CD4-positive, CD25-positive, alpha-beta regulatory T cell (primary cell): Measurements from ENCODE around the gene ACO1. TPM values are rescaled to one million over a fixed set of nuclear protein-coding genes. Genes with fewer than 3 reads are reported as not detected.

Source experiments
- ATAC-seq, 2 donors: fragments of 150-1000 bp; cut with Tn5 transposase; one replicate each; pipeline ENCODE4 v1.10.0; 2021; ENCODE audit warnings: low read depth in 2 of 2, moderate number of reproducible peaks in 2 of 2, moderate library complexity in 1 of 2
- DNase-seq, 3 donors: peaks; one replicate each; pipeline versions ENCODE4 v3.0.0 to v3.0.0-alpha.2; 2012 to 2022; ENCODE audit warnings: mixed read lengths in 1 of 3
- H3K27ac ChIP-seq: one replicate; pipeline ENCODE4 v1.7.0; 2013; ENCODE audit warnings: mild to moderate bottlenecking, low read length; ENCODE audit not compliant: insufficient read depth, poor library complexity, severe bottlenecking
- H3K27me3 ChIP-seq: one replicate; pipeline ENCODE4 v1.7.0; 2013; ENCODE audit warnings: low read length; ENCODE audit not compliant: control insufficient read depth, insufficient read depth
- H3K36me3 ChIP-seq: one replicate; pipeline ENCODE4 v1.7.0; 2013; ENCODE audit warnings: mild to moderate bottlenecking, low read length, moderate library complexity; ENCODE audit not compliant: control insufficient read depth, insufficient read depth
- H3K4me1 ChIP-seq: 2 replicates; pipeline ENCODE4 v1.7.0; 2013; ENCODE audit warnings: mild to moderate bottlenecking, low read length; ENCODE audit not compliant: insufficient read depth, control insufficient read depth, poor library complexity, severe bottlenecking
- H3K4me3 ChIP-seq: one replicate; pipeline ENCODE4 v1.7.0; 2013; ENCODE audit warnings: low read depth, mild to moderate bottlenecking, low read length, moderate library complexity
- H3K9me3 ChIP-seq, 2 experiments: 1 replicate in 1 of 2; 2 replicates in 1 of 2; pipeline ENCODE4 v1.7.0; 2013; ENCODE audit warnings: low read length in 2 of 2, mild to moderate bottlenecking in 1 of 2, moderate library complexity in 1 of 2; ENCODE audit not compliant: control insufficient read depth in 2 of 2
- H3K27ac Mint-ChIP-seq, 3 donors: one replicate each; pipeline ENCODE4 v1.8.0; 2020 to 2022; ENCODE audit warnings: mild to moderate bottlenecking in 3 of 3, mixed read lengths in 3 of 3, moderate library complexity in 2 of 3
- H3K27me3 Mint-ChIP-seq: one replicate; pipeline ENCODE4 v1.8.0; 2022; ENCODE audit warnings: mild to moderate bottlenecking, mixed read lengths
- H3K36me3 Mint-ChIP-seq: one replicate; pipeline ENCODE4 v1.8.0; 2020; ENCODE audit warnings: mixed read lengths
- H3K4me1 Mint-ChIP-seq, 4 donors: one replicate each; pipeline ENCODE4 v1.8.0; 2020 to 2022; ENCODE audit warnings: mixed read lengths in 4 of 4, mild to moderate bottlenecking in 1 of 4
- H3K4me3 Mint-ChIP-seq, 4 donors: one replicate each; pipeline ENCODE4 v1.8.0; 2020 to 2022; ENCODE audit warnings: mild to moderate bottlenecking in 4 of 4, mixed read lengths in 4 of 4, moderate library complexity in 3 of 4
- H3K9me3 Mint-ChIP-seq, 7 donors: one replicate each; pipeline ENCODE4 v1.8.0; 2020 to 2022; ENCODE audit warnings: mixed read lengths in 7 of 7, mild to moderate bottlenecking in 3 of 7, moderate library complexity in 2 of 7
- polyA plus RNA-seq, 4 donors: library from polyadenylated mRNA; unstranded; fragments of 300-500 nt; fragmentation: Illumina TruSeq; gene quantifications; one replicate each; pipeline ENCODE4 v1.2.3, GENCODE V29; 2021
- total RNA-seq: library from RNA; stranded (reverse); gene quantifications from one replicate; pipeline ENCODE4 v1.2.3, GENCODE V29; 2022

ACO1 gene
- total and polyA plus RNA-seq, 5 donors from 2014 or later: 3.6 to 7.4 (median 6.0) TPM

DNA sequence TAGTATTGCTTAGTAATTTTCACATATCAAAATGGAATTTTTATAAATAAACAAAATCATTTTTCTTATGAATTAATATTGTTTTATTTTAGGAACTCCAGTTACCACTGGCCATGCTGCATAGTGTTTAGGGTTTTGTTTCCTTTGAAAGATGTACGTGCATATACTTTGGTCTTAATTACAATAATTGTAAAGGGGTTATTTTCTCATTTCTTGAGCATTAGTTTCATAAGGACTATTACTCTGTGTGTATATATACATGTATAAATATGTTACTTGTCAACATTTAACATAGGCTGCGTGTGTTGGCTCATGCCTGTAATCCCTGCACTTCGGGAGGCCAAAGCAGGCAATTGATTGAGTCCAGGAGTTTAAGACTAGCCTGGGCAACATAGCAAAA is 21.6 kb downstream of the ACO1 start:
- H3K36me3 ChIP-seq: peaks cover 24% of the 10 kb centered on the region
- no peaks in the 10 kb centered on the region for H3K9me3 ChIP-seq
- H3K27me3 ChIP-seq: no peaks in the 10 kb centered on the region
- no peak overlapping the region for H3K4me3 Mint-ChIP-seq
- peaks cover 0 to 5% (median 2%) of the 10 kb centered on the region in 4 donors for H3K4me1 Mint-ChIP-seq
- peaks cover 42% of the 10 kb centered on the region for H3K36me3 Mint-ChIP-seq
- H3K27ac Mint-ChIP-seq: no peak overlapping the region
- H3K27me3 Mint-ChIP-seq: no peaks in the 10 kb centered on the region
- H3K9me3 Mint-ChIP-seq: peaks cover 0 to 1% (median 0%) of the 10 kb centered on the region in 7 donors
- DNase-seq (no peak), ATAC-seq (no peak)
- no peak overlapping the region for H3K27ac ChIP-seq
- H3K4me3 ChIP-seq: no peak overlapping the region
- no peaks in the 10 kb centered on the region for H3K4me1 ChIP-seq

DNA sequence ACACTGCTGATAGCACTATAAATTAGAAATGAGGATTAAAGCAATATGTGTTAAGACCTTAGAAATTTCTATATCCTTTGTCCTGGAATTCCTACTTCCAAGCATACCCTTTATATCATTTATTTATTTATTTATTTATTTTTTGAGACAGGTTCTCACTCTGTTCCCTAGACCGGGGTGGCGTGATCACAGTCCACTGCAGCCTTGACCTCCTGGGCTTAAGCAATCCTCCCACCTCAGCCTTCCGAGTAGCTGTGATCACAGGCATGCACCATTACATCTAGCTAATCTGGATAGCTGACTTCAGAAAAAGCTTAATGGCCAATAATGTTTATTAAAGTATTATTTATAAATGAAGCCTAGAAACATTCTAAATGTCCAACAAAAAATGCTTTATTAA is 27.3 kb downstream of the ACO1 start:
- Mint-ChIP-seq H3K27ac (no peak overlapping the region), H3K27me3 (no peaks in the 10 kb centered on the region), H3K4me1 (no peaks in the 10 kb centered on the region), H3K9me3 (no peaks in the 10 kb centered on the region), H3K4me3 (no peak overlapping the region), H3K36me3 (peaks cover 37% of the 10 kb centered on the region)
- Histone ChIP-seq H3K4me3 (no peak overlapping the region), H3K4me1 (no peaks in the 10 kb centered on the region), H3K9me3 (no peaks in the 10 kb centered on the region), H3K27me3 (no peaks in the 10 kb centered on the region), H3K36me3 (peaks cover 14% of the 10 kb centered on the region), H3K27ac (no peak overlapping the region)
- ATAC-seq (no peak), DNase-seq (no peak)

DNA sequence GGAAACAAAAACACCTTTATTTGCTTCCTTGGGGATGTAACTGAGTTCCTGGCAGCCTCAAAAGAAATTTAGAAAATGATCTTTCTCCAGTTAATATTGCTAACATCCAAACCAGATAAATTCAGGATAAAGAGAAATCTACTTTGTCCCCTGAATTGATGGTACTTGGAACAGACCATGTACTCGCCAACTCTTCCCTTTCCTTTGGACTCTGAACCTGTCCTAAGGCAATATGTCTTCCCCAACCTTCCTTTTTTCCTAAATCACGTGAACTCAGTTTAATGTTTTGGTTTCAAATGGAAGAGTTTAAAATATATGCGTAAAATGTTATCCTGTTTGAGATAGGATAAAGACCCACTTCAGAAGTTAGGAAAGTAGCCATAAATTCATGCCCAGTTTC is 28.0 kb downstream of the ACO1 start:
- DNase-seq (no peak), ATAC-seq (no peak)
- Histone ChIP-seq H3K36me3 (peaks cover 10% of the 10 kb centered on the region), H3K27me3 (no peaks in the 10 kb centered on the region), H3K4me3 (no peak overlapping the region), H3K4me1 (no peaks in the 10 kb centered on the region), H3K9me3 (no peaks in the 10 kb centered on the region), H3K27ac (no peak overlapping the region)
- H3K27ac Mint-ChIP-seq: no peak overlapping the region
- no peaks in the 10 kb centered on the region for H3K4me1 Mint-ChIP-seq
- H3K36me3 Mint-ChIP-seq: peaks cover 32% of the 10 kb centered on the region
- no peaks in the 10 kb centered on the region for H3K9me3 Mint-ChIP-seq
- no peak overlapping the region for H3K4me3 Mint-ChIP-seq
- H3K27me3 Mint-ChIP-seq: no peaks in the 10 kb centered on the region

DNA sequence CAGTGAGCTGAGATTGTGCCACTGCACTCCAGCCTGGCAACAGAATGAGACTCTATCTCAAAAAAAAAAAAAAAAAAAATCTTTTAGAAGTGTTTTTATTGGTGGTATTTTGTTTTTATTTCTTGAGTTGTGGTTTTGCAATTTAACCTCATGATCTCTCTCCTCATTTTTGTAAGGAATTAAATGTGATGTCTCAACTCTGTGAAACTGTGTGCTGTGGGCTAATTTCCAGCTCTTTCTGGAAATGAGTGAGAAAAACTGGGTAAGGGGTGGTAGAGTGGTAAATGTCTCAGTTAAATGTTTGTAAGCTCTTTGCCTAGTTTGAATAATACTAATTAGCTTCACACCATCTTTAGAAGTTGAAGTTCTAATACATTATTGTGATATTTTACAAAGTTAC is 29.0 kb downstream of the ACO1 start:
- H3K4me1 ChIP-seq: no peaks in the 10 kb centered on the region
- H3K36me3 ChIP-seq: peaks cover 8% of the 10 kb centered on the region
- peaks cover 29% of the 10 kb centered on the region for H3K36me3 Mint-ChIP-seq
- H3K9me3 Mint-ChIP-seq: no peaks in the 10 kb centered on the region
- no peaks in the 10 kb centered on the region for H3K27me3 Mint-ChIP-seq
- H3K9me3 ChIP-seq: no peaks in the 10 kb centered on the region
- DNase-seq (no peak), ATAC-seq (no peak)
- no peaks in the 10 kb centered on the region for H3K4me1 Mint-ChIP-seq
- H3K27me3 ChIP-seq: no peaks in the 10 kb centered on the region
- no peak overlapping the region for H3K4me3 ChIP-seq
- no peak overlapping the region for H3K27ac ChIP-seq
- H3K4me3 Mint-ChIP-seq: no peak overlapping the region
- no peak overlapping the region for H3K27ac Mint-ChIP-seq

DNA sequence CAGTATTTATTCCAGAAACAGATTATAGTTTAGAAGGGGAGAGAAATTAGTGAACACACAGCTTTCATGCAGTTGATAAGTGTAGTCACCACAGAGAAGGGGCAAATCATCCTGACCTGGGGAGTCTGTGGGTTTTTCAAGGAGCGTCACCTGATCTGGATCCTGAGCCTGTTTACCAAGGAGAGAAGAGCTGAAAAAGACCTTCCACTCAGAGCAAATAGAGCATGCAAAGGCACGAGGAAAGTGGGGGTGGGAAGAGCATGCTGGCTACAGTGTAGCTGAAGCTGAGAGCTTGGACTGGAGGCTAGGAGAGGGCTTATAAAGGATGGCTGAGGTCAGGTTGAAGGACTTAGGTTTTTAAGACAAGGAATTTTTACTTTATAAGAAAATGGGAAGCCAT is 30.4 kb downstream of the ACO1 start:
- no peaks in the 10 kb centered on the region for H3K9me3 Mint-ChIP-seq
- H3K36me3 Mint-ChIP-seq: peaks cover 30% of the 10 kb centered on the region
- no peak overlapping the region for H3K27ac Mint-ChIP-seq
- H3K27me3 ChIP-seq: no peaks in the 10 kb centered on the region
- DNase-seq (no peak), ATAC-seq (no peak)
- no peaks in the 10 kb centered on the region for H3K4me1 ChIP-seq
- H3K4me1 Mint-ChIP-seq: no peaks in the 10 kb centered on the region
- peaks cover 3% of the 10 kb centered on the region for H3K36me3 ChIP-seq
- H3K9me3 ChIP-seq: no peaks in the 10 kb centered on the region
- H3K27ac ChIP-seq: no peak overlapping the region
- no peak overlapping the region for H3K4me3 ChIP-seq
- no peak overlapping the region for H3K4me3 Mint-ChIP-seq
- H3K27me3 Mint-ChIP-seq: no peaks in the 10 kb centered on the region

DNA sequence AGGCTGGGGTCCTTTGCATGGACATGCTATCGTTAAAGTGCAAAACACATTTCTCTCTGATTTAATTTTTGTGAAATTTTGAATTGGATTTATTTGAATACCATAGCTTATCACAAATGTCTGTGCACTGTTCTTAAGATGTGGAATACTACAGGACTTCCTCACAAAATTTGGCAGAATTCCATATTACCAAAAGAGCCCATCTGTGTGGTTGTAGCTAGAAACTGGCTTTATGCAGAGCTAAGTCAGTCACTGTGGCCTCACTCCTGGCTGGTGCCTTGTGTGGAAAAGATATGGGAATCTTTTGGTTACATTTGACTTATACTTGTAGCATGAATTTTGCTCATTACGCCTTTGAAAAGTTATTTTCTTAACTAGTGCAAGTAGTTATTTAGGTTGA is 35.5 kb downstream of the ACO1 start:
- peaks cover 5% of the 10 kb centered on the region for H3K36me3 ChIP-seq
- no peak overlapping the region for H3K4me3 ChIP-seq
- H3K36me3 Mint-ChIP-seq: peaks cover 47% of the 10 kb centered on the region
- no peaks in the 10 kb centered on the region for H3K27me3 Mint-ChIP-seq
- no peak overlapping the region for H3K27ac ChIP-seq
- no peaks in the 10 kb centered on the region for H3K9me3 Mint-ChIP-seq
- H3K4me3 Mint-ChIP-seq: no peak overlapping the region
- no peaks in the 10 kb centered on the region for H3K4me1 ChIP-seq
- no peak overlapping the region for H3K27ac Mint-ChIP-seq
- no peak for ATAC-seq
- no peaks in the 10 kb centered on the region for H3K9me3 ChIP-seq
- DNase-seq: no peak
- no peaks in the 10 kb centered on the region for H3K27me3 ChIP-seq
- H3K4me1 Mint-ChIP-seq: no peaks in the 10 kb centered on the region

DNA sequence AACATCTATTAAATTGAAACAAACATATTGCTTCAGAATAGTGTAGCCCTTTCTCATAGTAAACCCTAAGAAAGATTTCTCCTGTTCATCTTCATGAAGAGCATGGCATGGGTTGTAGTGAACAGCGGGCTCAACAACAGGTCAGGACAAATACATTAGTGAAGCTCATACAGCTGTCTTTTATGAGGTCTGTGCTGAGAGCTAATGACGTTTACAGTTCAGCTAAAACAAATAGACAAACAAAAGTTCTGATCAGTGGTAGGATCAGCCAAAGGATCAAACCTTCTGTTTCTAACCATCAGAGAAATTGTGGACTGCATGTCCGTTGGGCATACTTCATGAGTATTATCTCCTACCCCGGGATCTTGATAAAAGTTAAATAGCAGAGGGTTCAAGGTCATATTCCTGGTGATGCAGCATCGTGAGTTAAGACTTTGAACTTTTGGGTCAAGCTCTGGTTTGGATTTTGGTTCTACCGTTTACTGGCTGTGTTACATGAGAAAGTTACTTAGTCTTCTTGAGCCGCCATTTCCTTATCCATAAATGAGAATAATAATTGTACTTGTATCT is 37.9 kb downstream of the ACO1 start:
- ATAC-seq: no peak
- no peak overlapping the region for H3K27ac Mint-ChIP-seq
- H3K4me3 Mint-ChIP-seq: no peak overlapping the region
- no peaks in the 10 kb centered on the region for H3K9me3 Mint-ChIP-seq
- DNase-seq: no peak
- Histone ChIP-seq H3K4me3 (no peak overlapping the region), H3K36me3 (peaks cover 6% of the 10 kb centered on the region), H3K27me3 (no peaks in the 10 kb centered on the region), H3K4me1 (no peaks in the 10 kb centered on the region), H3K9me3 (no peaks in the 10 kb centered on the region), H3K27ac (no peak overlapping the region)
- H3K4me1 Mint-ChIP-seq: no peaks in the 10 kb centered on the region
- no peaks in the 10 kb centered on the region for H3K27me3 Mint-ChIP-seq
- H3K36me3 Mint-ChIP-seq: peaks cover 47% of the 10 kb centered on the region

DNA sequence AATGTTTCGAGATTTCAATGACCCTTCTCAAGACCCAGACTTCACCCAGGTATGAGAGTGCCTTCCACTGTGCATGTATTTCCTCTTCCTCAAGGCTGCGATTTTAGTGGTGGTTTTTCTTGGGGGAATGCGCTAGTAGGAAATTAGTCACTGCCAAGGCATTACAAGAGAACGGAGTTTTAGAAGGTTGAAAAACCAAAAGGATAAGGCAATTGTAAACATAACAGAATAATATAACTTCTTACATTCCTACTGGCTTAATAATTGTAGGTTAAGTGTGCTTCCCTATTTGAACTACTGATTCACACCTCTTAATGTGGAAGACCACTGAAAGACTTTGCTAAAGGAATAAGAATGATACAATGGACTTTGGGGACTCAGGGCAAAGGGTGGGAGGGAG is 38.9 kb downstream of the ACO1 start:
- Histone ChIP-seq H3K4me1 (no peaks in the 10 kb centered on the region), H3K27me3 (no peaks in the 10 kb centered on the region), H3K9me3 (no peaks in the 10 kb centered on the region), H3K27ac (no peak overlapping the region), H3K36me3 (peaks cover 6% of the 10 kb centered on the region), H3K4me3 (no peak overlapping the region)
- H3K27me3 Mint-ChIP-seq: no peaks in the 10 kb centered on the region
- H3K9me3 Mint-ChIP-seq: no peaks in the 10 kb centered on the region
- no peak overlapping the region for H3K4me3 Mint-ChIP-seq
- no peaks in the 10 kb centered on the region for H3K4me1 Mint-ChIP-seq
- ATAC-seq: no peak
- no peak overlapping the region for H3K27ac Mint-ChIP-seq
- no peak for DNase-seq
- peaks cover 41% of the 10 kb centered on the region for H3K36me3 Mint-ChIP-seq
